Activated T-cell treated with anti-CD3 and anti-CD28 coated beads for 48 hours (primary cell): ENCODE data around the gene CACNG3.
"Not testable (repeated sequence)": the region's sequence is repeated elsewhere in the genome, so short reads cannot be mapped to it uniquely, and the experiment has no call there.

ENCODE experiments used
- DNase-seq: peaks from one replicate; pipeline ENCODE4 v3.0.0-alpha.2; 2020; ENCODE audit warnings: low read depth

CACNG3 gene

GRCh38 chr16:24279982-24280515, 23.9 kb downstream of the CACNG3 start:
- no peak for DNase-seq

GRCh38 chr16:24281466-24281865, 25.3 kb downstream of the CACNG3 start:
- DNase-seq = no peak

GRCh38 chr16:24282141-24282540, 26.0 kb downstream of the CACNG3 start:
- no peak for DNase-seq

GRCh38 chr16:24286741-24287405, 30.7 kb downstream of the CACNG3 start:
- no peak for DNase-seq

GRCh38 chr16:24288516-24288915, 32.4 kb downstream of the CACNG3 start:
- no peak for DNase-seq

GRCh38 chr16:24289166-24289700, 33.1 kb downstream of the CACNG3 start:
- DNase-seq = no peak

GRCh38 chr16:24291932-24292331, 35.8 kb downstream of the CACNG3 start:
- DNase-seq = no peak

GRCh38 chr16:24294131-24294530, 38.0 kb downstream of the CACNG3 start:
- DNase-seq = no peak

- DNase-seq = no peak
These were observed 41.2 kb downstream of the CACNG3 start for GRCh38 chr16:24297375-24297774.

GRCh38 chr16:24298548-24299167, 42.5 kb downstream of the CACNG3 start:
- DNase-seq = no peak

GRCh38 chr16:24300750-24301149, 44.6 kb downstream of the CACNG3 start:
- not testable (repeated sequence) for DNase-seq

- no peak for DNase-seq
These were observed 46.5 kb downstream of the CACNG3 start for GRCh38 chr16:24302636-24303035.

GRCh38 chr16:24308200-24308599, 52.1 kb downstream of the CACNG3 start:
- no peak for DNase-seq

GRCh38 chr16:24309258-24310142, 53.4 kb downstream of the CACNG3 start:
- peak; percentile 58 for DNase-seq

- no peak for DNase-seq
These were observed 59.2 kb downstream of the CACNG3 start for GRCh38 chr16:24315343-24315742.

- DNase-seq = no peak
These were observed 62.5 kb downstream of the CACNG3 start for GRCh38 chr16:24318680-24319079.

- DNase-seq = no peak
These were observed 63.1 kb downstream of the CACNG3 start for GRCh38 chr16:24319126-24319814.

- no peak for DNase-seq
These were observed 66.0 kb downstream of the CACNG3 start for GRCh38 chr16:24322106-24322505.

- no peak for DNase-seq
These were observed 68.3 kb downstream of the CACNG3 start for GRCh38 chr16:24324421-24324820.

- DNase-seq = no peak
These were observed 72.8 kb downstream of the CACNG3 start for GRCh38 chr16:24328835-24329452.

- no peak for DNase-seq
These were observed 76.0 kb downstream of the CACNG3 start for GRCh38 chr16:24332178-24332577.
